GM19395 (cell line): ENCODE measurements around the gene ANKRD31.
"Not testable (repeated sequence)": the region's sequence is repeated elsewhere in the genome, so short reads cannot be mapped to it uniquely, and the experiment has no call there.

ENCODE experiments used
- ATAC-seq: cut with Tn5 transposase; IDR thresholded peaks from one replicate; pipeline ENCODE4 v1.9.1; 2021; ENCODE audit warnings: mild to moderate bottlenecking, moderate library complexity; ENCODE audit not compliant: unreplicated experiment

Gene ANKRD31

DNA sequence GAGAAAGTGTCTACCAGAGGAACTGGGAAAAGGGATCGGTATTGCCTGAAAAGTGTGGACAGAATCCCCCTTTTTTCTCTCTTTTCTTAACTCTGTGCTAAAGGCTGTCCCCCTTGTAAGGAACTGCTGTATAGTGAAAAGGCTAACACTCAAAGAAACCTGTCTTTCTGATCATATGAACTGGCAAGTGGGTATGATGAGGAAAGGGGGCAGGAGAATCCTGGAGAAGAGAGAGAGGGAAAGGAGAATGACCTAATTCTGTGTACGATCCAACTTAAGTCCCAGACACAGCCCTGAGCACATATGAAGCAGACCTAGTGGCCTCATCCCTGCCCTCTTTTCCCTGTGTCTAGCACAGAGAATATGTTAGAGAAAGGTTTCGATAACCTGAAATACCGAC lies 967 bp downstream of the ANKRD31 start:
- no peak for ATAC-seq

- no peak for ATAC-seq
Measured at GRCh38 chr5:75234251-75234650, 2.4 kb downstream of the ANKRD31 start.

GRCh38 chr5:75226916-75227315 lies 9.8 kb downstream of the ANKRD31 start:
- ATAC-seq, result no peak

DNA sequence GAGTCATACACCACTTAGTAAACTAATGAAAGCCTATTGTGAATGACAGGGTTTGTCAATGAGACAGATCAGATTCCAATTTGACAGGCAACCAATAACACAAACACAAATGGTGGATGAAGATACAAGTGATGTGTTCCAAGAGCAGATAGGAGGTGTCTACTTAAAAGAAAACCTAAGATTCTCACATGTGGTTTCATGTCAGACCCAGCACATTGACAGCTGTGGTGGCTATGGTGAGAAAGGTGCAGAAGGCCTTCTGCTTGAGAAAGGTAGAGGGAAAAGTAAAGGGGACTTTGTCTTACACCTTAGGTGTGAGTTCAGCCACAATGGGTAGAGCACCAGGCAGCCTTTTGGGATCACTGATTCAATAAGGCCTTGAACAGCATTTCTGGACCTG lies 11.2 kb downstream of the ANKRD31 start:
- ATAC-seq, result no peak

DNA sequence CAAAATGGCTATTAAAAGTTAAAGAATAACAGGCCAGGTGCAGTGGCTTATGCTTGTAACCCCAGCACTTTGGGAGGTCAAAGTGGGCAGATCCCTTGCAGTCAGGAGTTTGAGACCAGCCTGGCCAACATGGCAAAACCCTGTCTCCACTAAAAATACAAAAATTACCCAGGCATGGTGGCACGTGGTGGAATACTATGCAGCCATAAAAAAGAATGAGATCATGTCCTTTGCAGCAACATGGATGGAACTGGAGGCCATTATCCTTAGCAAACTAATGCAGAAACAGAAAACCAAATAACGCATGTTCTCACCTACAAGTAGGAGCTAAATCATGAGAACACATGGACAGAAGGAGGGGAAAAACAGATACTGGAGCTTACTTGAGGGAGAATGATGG lies 15.9 kb downstream of the ANKRD31 start:
- not testable (repeated sequence) for ATAC-seq

GRCh38 chr5:75214928-75215327 lies 21.8 kb downstream of the ANKRD31 start:
- ATAC-seq, result no peak

DNA sequence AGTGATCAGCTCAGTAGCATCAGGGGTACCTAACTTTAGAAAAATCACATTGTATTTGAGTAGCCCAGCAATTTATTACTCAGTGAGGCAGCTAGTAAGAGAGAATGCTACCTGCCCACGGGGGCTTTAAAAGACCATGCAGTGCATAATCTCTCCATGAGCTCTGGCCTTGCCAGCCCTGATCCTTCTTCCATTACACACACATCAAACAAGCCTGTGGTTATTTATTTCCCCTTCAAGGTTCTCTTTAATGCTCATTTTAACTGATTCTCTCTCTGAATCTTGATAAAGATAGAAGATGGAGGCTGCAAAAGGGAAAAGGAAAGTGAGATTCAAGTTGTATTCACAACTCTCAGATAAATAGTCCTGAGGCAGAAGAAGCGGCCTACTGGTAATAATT lies 22.3 kb downstream of the ANKRD31 start:
- ATAC-seq, result no peak

DNA sequence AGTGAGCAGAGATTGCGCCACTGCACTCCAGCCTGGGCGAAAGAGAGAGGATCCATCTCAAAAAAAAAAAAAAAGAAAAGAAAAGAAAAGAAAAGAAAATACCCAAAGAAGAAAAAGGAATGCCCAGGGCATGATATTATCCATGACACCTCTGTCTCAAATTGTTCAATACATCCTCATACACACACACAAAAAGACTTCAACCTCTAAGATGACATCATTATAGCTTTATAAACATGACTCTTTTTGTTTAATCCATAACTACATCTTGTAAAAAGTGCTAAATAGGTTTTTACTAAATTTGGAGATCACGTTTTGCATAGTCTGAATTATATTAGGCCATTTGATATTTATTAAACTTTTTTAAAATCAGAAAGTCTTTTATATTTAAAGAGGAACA lies 33.1 kb downstream of the ANKRD31 start:
- no peak for ATAC-seq

DNA sequence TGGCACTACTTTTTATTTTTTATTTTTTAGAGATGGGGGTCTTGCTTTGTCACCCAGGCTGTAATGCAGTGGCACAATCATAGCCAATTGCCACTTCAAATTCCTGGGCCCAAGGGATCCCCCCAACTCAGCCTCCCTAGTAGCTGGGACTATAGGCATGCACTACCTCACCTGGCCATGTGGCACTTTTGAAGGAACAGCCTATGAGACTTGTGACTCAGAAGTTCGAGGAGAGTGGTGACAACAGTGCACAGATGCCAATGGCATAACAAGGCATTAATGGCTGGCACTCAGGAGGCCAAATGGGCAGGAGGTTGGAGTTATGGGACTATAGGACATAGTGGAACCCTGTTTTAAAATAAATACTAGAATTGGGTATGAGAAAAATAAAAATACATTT lies 33.7 kb downstream of the ANKRD31 start:
- no peak for ATAC-seq

- ATAC-seq, result no peak
Measured at GRCh38 chr5:75200776-75201175, 35.9 kb downstream of the ANKRD31 start.

DNA sequence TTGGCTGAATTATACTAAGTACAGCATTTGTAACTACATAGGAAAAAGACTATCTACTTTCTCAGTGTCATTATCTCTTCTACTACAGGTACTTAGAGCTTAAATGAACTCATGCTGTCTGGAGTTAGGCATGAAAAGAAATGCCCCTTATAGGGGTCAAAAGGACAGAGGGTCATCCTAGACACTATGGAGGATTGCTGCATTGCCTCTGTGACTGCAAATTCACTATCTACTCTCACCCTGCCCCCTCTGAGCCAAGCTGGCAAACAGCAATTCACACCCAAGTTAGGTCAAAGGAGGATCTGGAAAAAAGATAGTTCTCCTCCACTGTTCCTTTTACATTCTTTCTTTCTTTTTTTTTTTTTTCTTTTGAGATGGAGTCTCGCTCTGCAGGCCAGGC lies 36.7 kb downstream of the ANKRD31 start:
- ATAC-seq, result no peak

DNA sequence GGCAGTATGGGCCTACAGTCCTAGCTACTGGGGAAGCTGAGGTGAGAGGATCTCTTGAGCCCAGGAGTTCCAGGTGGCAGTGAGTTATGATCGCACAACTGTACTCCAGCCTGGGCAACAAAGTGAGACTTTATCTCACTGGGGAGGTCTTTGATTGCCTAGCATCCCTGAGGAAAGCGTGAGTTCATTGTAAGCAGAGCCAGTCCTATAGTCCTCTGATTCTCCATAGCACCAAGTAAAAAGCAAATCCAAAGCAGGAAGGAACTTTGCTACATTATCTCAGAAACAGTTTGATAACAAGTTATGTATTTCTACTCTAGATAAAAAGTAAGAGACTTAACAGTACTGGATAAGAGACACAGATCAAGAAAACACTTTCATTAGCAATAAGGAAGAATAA lies 37.6 kb downstream of the ANKRD31 start:
- ATAC-seq, result no peak

DNA sequence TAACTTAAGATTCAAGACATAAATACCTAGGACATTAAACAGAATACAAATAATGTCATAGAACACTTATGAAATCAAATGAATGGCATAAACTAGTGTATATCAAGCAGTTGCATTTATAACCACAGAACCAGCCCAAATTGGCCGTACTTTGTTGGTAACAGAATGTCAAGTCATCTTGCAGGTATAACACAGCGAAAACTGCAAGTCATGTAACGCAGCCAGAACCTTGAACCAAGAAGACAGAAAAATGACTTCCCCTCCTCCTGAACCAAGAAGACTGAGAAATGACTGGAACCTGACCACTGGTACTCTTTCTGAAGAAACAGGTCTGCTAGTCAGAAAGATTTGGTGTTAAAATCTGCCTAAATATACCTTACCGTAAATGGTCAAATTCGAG lies 38.9 kb downstream of the ANKRD31 start:
- no peak for ATAC-seq

DNA sequence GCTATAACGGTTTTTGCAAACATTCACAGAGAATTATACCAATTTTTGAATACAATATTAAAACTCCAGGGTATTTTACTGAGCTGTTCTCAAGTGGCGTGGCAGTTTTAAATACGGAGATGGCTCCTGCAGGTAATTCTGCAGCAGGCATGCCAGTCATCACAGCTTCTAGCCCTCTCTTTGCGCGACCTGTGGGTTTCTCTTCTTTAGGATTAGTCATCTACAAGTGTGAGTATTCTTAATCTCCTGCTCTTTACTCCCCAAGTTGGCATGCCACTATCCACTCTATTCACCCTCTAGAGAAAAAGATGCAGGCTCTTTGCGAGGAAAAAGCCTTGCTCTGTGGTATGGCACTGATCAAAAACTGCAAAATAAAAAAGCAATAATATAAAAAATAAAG lies 43.9 kb downstream of the ANKRD31 start:
- no peak for ATAC-seq

- no peak for ATAC-seq
Measured at GRCh38 chr5:75192264-75192663, 44.4 kb downstream of the ANKRD31 start.

GRCh38 chr5:75190227-75190626 lies 46.5 kb downstream of the ANKRD31 start:
- no peak for ATAC-seq

DNA sequence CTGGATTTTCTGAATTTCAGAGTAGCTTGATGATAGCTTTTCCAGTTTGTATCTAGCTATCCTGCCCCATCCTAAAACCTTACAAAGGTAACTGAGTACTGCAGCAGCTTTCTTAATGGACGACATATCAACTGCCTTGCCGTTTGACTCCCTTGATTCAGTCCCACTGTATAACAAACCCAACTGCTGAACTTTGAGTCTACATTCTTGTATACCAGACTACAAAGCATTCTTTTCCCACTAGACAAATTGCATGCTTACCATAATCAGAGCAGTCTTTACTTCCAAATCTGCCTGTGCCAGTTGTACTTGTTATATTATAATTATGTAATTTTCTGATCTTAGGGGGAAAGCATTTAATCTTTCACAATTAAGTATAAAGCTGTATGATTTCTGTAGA lies 47.3 kb downstream of the ANKRD31 start:
- ATAC-seq, result no peak

DNA sequence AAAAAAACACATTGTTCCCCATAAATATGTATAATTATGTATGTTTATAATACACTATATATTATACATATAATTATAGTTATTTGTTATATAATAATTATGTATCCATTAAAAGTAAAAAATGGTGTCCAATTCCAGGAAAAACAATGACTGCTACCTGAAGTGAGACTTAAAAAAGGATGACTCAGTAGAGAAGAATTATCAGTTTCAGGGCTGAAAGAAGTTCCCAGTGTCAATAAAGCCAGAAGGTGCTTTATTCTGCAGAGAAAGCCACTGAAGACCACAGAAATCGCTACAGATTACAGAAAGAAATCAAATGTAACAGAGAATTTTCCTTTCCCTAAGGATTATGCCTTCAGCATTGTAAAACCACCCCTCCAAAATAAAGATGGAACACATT lies 50.9 kb downstream of the ANKRD31 start:
- ATAC-seq, result no peak

DNA sequence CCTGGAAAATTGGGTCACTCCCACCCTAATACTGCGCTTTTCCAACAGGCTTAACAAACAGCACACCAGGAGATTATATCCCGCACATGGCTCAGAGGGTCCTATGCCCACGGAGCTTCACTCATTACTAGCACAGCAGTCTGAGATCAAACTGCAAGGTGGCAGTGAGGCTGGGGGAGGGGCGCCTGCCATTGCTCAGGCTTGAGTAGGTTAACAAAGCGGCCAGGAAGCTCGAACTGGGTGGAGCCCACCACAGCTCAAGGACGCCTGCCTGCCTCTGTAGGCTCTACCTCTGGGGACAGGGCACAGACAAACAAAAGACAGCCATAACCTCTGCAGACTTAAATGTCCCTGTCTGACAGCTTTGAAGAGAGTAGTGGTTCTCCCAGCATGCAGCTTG lies 60.7 kb downstream of the ANKRD31 start:
- ATAC-seq, result not testable (repeated sequence)

GRCh38 chr5:75174872-75175271 lies 61.8 kb downstream of the ANKRD31 start:
- not testable (repeated sequence) for ATAC-seq

DNA sequence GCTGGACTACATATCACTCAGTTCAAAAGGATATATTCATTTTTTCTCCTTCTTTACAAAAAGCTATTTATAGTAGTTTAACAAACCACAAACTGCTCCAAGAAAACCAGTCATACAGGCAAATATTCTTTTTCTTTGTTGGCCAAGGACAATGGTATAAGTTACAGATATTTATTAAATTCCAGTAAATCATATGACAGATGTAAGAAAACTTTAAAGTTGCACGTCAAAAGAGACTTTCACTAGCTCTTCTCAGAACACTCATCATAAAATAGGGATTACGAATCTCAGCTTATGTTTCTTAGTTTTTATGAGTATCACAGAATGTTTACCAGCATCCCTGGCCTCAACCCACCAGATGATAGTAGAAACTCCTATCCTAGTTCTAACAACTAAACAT lies 67.2 kb downstream of the ANKRD31 start:
- ATAC-seq, result no peak

DNA sequence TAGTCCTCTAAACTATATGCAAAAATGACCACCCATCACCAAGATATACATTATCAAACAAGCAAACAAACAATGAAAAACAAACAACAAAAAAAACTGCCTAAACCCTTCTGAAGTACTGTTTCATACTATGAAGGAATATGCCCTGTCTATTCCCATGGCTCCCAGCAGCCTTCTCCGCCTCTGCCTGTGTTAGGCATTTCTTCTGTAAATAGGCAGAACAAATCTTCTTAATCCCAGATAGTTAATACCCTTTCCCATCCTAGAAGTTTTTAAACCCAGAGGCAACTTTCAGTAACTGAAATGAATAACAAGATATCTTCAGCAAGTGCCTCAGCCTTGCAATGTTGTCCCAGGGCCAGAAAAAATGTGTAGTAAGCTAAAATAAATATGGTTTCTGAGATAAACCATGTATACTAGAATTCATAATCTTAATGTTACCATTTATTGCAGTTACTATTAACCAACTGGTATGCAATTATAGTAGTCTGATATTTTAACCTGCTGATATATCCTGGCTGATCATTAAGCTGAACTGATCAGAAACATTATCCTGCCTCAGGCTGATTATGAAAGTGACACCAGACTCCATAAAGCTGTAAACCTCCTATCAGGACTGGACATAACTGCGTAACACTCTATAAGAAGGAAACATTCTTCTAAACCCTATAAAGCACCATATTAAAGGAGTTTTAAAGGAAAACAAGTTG lies 68.5 kb downstream of the ANKRD31 start:
- ATAC-seq, result no peak

DNA sequence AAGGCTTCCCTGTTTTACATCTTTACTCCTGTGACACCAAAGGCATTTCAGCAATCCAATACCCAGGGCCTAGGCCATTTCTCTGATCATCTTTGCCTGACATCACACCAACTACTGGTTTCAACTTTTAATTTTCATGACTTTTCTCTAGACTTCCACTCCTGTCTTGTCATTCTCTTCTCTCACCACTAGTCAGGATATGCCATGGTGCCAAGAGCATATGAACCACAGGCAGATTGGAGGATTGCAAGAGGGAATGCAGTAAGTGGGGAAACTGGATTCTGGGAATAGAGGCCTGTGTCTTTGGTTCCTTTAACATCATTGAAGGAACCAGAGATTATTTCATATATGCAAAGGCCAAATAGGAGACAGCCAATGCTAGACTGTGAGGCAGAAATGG lies 69.3 kb downstream of the ANKRD31 start:
- no peak for ATAC-seq
